ENCODE measurements around the gene RAB30. TPM values are rescaled to one million over a fixed set of nuclear protein-coding genes. Genes with fewer than 3 reads are reported as not detected.
"Not testable (repeated sequence)": the region's sequence is repeated elsewhere in the genome, so short reads cannot be mapped to it uniquely, and the experiment has no call there.

Gene RAB30
- total RNA-seq, 4 donors from 2014 or later: 29.8 to 57.1 (median 33.9) TPM

GRCh38 chr11:82960779-82961143 is 110.9 kb downstream of the RAB30 start:
- Histone ChIP-seq H3K27ac (no peak overlapping the region), H3K36me3 (no peaks in the 10 kb centered on the region), H3K27me3 (no peaks in the 10 kb centered on the region), H3K4me1 (no peaks in the 10 kb centered on the region), H3K9me3 (no peaks in the 10 kb centered on the region), H3K4me3 (no peak overlapping the region)
- intact Hi-C loops (cut with DNase I; ENCODE audit: low total_unique reads): no loop called here
- in situ Hi-C loops (cut with MboI; ENCODE audit: low sequenced_read_pairs in 4 of 4): no loop called here
- TF ChIP-seq POLR2A (IDR thresholded peaks at IDR 0.05): no peak
- TF ChIP-seq CTCF (IDR thresholded peaks at IDR 0.05 in 4 of 5, conservative IDR thresholded peaks at IDR 0.05 in 1 of 5): no peak
- DNase-seq (no peak), ATAC-seq (no peak)

DNA sequence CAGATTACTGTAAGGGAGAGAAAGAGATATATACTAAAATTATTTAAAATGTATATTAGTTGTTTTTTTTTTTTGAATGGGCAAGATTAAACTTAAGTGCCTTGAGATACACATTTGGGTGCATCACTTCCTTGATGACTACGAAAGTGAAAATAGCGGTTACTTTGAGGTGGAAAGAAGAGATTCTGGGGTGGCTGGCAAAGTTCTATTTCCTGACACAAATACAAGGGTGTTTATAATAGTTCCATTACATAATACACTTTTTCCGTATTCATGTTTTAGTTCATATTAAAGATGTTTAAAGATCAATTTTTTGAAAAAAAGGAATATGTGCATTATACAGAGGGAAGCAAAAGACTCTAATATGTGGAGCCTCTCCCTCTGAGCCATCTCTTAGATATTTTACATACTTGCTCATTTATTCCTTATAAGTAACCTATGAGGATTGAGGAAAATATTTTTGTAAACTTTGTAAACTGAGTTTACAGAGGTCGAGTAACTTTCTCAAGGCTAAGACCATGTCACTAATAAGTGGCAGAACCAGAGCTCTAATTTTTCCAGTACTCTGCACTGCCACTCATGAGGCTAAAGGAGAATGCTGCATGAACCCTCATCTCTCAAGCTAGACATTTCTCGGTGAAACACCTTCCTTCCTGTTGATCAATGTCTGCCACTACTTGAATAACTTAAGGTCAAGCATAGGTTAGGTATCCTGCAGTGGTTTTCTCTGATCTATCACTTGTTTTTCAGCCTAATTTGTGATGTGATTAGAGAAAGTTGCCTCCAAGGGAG is 111.5 kb downstream of the RAB30 start:
- Histone ChIP-seq H3K9me3 (no peaks in the 10 kb centered on the region), H3K36me3 (no peaks in the 10 kb centered on the region), H3K27me3 (no peaks in the 10 kb centered on the region), H3K4me1 (no peaks in the 10 kb centered on the region), H3K27ac (no peak overlapping the region), H3K4me3 (no peak overlapping the region)
- TF ChIP-seq CTCF (IDR thresholded peaks at IDR 0.05 in 4 of 5, conservative IDR thresholded peaks at IDR 0.05 in 1 of 5) (no peak), POLR2A (IDR thresholded peaks at IDR 0.05) (no peak)
- no peak for ATAC-seq
- no peak for DNase-seq
- intact Hi-C loops (cut with DNase I; ENCODE audit: low total_unique reads): no loop called here
- in situ Hi-C loops (cut with MboI; ENCODE audit: low sequenced_read_pairs in 4 of 4): no loop called here

DNA sequence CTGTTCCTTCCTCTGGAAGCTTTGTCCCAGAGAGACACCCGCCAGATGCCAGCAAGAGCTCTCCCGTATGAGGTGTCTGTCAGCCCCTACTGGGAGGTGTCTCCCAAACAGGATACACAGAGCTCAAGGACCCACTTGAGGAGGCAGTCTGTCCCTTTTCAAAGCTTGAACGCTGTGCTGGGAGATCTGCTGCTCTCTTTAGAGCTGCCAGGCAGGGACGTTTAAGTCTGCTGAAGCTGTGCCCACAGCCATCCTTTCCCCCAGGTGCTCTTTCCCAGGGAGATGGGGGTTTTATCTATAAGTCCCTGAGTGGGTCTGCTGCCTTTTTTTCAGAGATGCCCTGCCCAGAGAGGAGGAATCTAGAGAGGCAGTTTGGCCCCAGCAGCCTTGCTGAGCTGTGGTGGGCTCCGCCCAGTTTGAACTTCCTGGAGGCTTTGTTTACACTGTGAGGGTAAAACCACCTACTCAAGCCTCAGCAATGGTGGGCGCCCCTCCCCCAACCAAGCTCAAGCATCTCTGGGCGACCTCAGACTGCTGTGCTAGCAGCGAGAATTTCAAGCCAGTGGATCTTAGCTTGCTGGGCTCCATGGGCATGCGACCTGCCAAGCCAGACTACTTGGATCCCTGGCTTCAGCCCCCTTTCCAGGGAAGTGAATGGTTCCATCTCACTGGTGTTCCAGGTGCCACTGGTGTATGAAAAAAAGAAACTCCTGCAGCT is 115.8 kb downstream of the RAB30 start:
- not testable (repeated sequence) for DNase-seq

DNA sequence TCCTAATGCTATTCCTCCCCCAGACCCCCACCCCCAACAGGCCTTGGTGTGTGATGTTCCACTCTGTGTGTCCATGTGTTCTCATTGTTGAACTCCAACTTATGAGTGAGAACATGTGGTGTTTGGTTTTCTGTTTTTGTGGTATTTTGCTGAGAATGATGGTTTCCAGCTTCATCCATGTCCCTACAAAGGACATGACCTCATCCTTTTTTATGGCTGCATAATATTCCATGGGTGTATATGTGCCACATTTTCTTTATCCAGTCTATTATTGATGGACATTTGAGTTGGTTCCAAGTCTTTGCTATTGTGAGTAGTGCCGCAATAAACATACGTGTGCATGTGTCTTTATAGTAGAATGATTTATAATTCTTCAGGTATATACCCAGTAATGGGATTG is 121.2 kb downstream of the RAB30 start:
- H3K27me3 ChIP-seq; DNase-seq; ATAC-seq; in situ Hi-C loops (cut with MboI; ENCODE audit: low sequenced_read_pairs in 4 of 4); H3K9me3 ChIP-seq; H3K27ac ChIP-seq; intact Hi-C loops (cut with DNase I; ENCODE audit: low total_unique reads); H3K4me3 ChIP-seq; H3K36me3 ChIP-seq; H3K4me1 ChIP-seq: not testable (repeated sequence)

More for the DNA sequence above, 115.8 kb downstream of the RAB30 start:
- H3K27ac ChIP-seq; H3K9me3 ChIP-seq; H3K4me3 ChIP-seq; H3K4me1 ChIP-seq; H3K27me3 ChIP-seq; in situ Hi-C loops (cut with MboI; ENCODE audit: low sequenced_read_pairs in 4 of 4); intact Hi-C loops (cut with DNase I; ENCODE audit: low total_unique reads); H3K36me3 ChIP-seq; ATAC-seq: not testable (repeated sequence)

DNA sequence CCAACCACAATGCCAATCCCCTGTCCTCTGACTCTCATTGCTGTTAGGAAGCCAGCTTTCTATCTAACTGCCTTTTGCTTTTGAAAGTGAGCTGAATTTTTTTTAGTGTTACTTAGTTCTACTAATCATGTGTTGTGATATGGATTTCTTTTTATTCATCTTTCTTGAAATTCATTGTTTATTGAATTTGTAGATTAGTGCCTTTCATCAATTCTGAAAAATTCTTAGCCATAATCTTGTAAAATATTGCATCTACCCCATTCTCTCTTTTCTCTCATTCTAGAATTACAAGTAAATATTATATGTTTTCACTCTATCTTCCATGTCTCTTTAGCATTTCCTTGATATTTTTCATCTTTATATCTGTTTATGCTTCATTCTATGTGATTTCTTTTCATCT is 122.3 kb downstream of the RAB30 start:
- Histone ChIP-seq H3K36me3 (no peaks in the 10 kb centered on the region), H3K9me3 (no peaks in the 10 kb centered on the region), H3K4me3 (no peak overlapping the region), H3K27me3 (no peaks in the 10 kb centered on the region), H3K27ac (no peak overlapping the region), H3K4me1 (no peaks in the 10 kb centered on the region)
- ATAC-seq (no peak), DNase-seq (no peak)
- TF ChIP-seq CTCF (IDR thresholded peaks at IDR 0.05 in 4 of 5, conservative IDR thresholded peaks at IDR 0.05 in 1 of 5) (no peak), POLR2A (IDR thresholded peaks at IDR 0.05) (no peak)
- in situ Hi-C loops (cut with MboI; ENCODE audit: low sequenced_read_pairs in 4 of 4) (no loop called here), intact Hi-C loops (cut with DNase I; ENCODE audit: low total_unique reads) (no loop called here)

Measured in gastrocnemius medialis (tissue), 4 donors.